ENCODE results near the gene CSF3R. TPM values are rescaled to one million over a fixed set of nuclear protein-coding genes. Genes with fewer than 3 reads are reported as not detected.
A peak's percentile ranks its signal among the peaks of the same experiment; 100 is the strongest.

CSF3R gene
- polyA plus RNA-seq (2013, experiment 1 of 2; ENCODE audit: insufficient read length): not detected
- polyA plus RNA-seq (2013, experiment 2 of 2; ENCODE audit: insufficient read length): not detected

GRCh38 chr1:36482724-36483388 lies at the start of gene CSF3R:
Gene CSF3R (minus strand): TSS chr1:36482913. CDS start chr1:36479496, 3,417 bp downstream.
- DNase-seq: no peak

- no peak for DNase-seq
These were observed 49.1 kb upstream of the CSF3R start for GRCh38 chr1:36531833-36532232.

- DNase-seq: no peak
These were observed 48.1 kb upstream of the CSF3R start for GRCh38 chr1:36530791-36531190.

GRCh38 chr1:36530261-36530660 lies 47.5 kb upstream of the CSF3R start:
- no peak for DNase-seq

- DNase-seq: no peak
These were observed 47.1 kb upstream of the CSF3R start for GRCh38 chr1:36529769-36530260.

- DNase-seq: no peak
These were observed 45.9 kb upstream of the CSF3R start for GRCh38 chr1:36528361-36529349.

- no peak for DNase-seq
These were observed 42.5 kb upstream of the CSF3R start for GRCh38 chr1:36525166-36525565.

GRCh38 chr1:36524359-36525062 lies 41.8 kb upstream of the CSF3R start:
- DNase-seq: no peak

- no peak for DNase-seq
These were observed 41.1 kb upstream of the CSF3R start for GRCh38 chr1:36523850-36524249.

GRCh38 chr1:36523230-36523495 lies 40.5 kb upstream of the CSF3R start:
- no peak for DNase-seq

- no peak for DNase-seq
These were observed 39.9 kb upstream of the CSF3R start for GRCh38 chr1:36522461-36523229.

- no peak for DNase-seq
These were observed 39.3 kb upstream of the CSF3R start for GRCh38 chr1:36522021-36522420.

GRCh38 chr1:36520771-36521420 lies 38.2 kb upstream of the CSF3R start:
- no peak for DNase-seq

- no peak for DNase-seq
These were observed 37.3 kb upstream of the CSF3R start for GRCh38 chr1:36520056-36520455.

- DNase-seq: no peak
These were observed 34.5 kb upstream of the CSF3R start for GRCh38 chr1:36517011-36517771.

GRCh38 chr1:36516372-36517010 lies 33.8 kb upstream of the CSF3R start:
- DNase-seq: peak; percentile 49

- no peak for DNase-seq
These were observed 32.8 kb upstream of the CSF3R start for GRCh38 chr1:36515315-36516138.

GRCh38 chr1:36514501-36514900 lies 31.8 kb upstream of the CSF3R start:
- DNase-seq: no peak
